Muscle of arm (tissue), 12 donors: ENCODE measurements around the gene BRD1. TPM values are rescaled to one million over a fixed set of nuclear protein-coding genes. Genes with fewer than 3 reads are reported as not detected.
A peak's percentile ranks its signal among the peaks of the same experiment; 100 is the strongest.

Experiments used
- DNase-seq: peaks from one replicate; pipeline ENCODE4 v3.0.0-alpha.2; 2013
- polyA plus RNA-seq, 12 donors: library from polyadenylated mRNA; unstranded; fragments of 120-200 nt; gene quantifications; one replicate each; pipeline ENCODE4 v1.2.1, GENCODE V29; 2013; ENCODE audit not compliant: insufficient read length in 12 of 12

BRD1 gene
- polyA plus RNA-seq, 12 donors, result 20.5 to 39.1 (median 24.8) TPM; not detected in 1

DNA sequence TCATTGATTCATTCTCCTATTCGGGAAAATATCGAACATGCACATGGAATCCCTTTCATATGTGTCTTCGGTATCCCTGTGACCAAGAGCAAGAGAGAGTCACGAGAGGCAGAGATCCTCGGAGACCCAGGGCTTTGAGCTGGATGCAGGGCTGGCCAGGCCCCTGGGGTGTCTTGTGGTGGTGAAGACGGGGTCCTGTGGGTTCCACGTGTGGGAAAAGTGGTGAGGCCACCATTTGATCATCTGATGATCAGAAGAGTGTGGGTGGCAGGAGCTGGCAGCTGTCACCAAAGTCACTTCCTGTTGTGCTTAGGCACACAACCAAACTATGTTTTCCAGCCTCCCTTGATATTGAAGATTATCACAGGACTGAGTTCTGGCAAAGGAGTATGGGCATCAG lies 94.0 kb downstream of the BRD1 start:
- no peak for DNase-seq

DNA sequence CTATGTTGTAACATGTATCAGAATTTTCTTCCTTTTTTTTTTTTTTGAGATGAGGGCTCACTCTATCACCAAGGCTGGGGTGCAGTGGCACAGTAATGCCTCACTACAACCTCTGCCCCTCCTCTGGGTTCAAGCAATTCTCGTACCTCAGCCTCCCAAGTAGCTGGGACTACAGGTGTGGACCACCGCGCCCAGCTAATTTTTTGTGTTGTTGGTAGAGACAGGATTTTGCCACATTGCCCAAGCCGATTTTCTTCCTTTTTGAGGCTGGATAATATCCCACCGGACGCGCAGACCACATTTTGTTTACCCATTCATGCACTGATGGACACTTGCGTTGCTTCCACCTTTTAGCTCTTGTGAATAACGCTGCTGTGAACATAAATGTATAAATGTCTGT lies 97.0 kb downstream of the BRD1 start:
- DNase-seq, result no peak

DNA sequence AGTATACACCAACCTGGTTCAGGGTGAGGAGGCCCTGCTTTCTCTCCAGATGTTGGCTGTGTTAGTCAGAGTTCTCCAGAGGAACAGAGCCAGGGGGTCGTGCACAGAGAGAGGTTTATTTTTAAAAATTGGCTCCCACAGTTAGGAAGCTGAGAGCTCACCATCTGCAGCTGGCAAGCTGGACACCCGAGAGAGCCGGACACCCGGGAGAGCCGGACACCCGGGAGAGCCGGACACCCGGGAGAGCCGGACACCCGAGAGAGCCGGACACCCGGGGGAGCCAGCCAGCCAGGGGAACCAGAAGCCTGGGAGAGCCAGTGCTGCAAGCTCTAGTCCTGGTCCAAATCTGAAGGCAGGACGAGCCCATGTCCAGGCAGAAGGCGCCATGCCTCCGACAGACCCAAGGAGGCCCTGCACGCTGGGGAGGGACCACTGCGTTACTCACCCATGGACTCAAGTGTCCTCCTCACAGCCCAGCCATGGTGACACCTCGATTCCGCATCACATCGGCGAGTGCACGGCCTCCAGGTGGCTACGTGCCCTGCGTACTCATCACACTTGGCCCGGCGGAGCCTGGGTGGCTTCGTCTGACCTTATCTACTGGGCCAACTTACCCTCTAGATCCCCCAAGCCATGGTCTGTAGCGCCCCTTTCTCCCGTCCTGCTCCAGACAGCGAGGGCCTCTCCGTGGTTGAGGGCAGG lies 99.0 kb downstream of the BRD1 start:
- DNase-seq, result no peak

DNA sequence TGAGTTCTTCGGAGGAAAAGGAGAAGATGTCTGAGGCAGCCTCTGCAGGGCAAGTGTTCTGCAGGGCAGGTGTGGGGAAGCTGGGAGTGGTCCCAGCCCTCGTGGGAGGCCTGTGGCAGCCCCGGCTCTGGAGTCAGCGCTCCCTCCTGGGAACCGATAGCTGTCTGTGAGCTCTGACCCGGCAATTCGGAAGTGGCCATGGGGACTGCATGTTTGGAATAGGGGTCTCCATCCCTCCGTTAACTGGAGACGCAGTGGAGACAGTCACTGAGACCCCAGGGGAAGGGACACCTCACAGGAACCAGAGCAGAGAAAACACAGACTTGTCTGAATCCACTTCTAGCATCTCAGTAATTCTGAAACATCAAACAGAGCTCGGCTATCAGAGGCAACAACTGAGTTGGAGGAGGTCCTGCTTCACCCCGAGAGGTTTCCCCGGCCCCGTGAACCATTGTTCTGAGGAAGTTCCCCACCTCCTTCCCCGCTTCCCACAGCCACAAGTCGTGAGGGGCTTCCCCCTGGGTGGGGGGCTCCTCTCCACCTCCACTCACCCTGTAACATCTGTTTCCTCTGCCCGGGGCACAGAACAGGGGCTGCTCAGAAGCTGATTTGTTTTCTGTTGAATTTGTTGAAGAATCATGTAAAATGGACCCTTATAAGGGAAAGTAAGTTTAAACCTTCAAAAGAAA lies 99.6 kb downstream of the BRD1 start:
- no peak for DNase-seq

DNA sequence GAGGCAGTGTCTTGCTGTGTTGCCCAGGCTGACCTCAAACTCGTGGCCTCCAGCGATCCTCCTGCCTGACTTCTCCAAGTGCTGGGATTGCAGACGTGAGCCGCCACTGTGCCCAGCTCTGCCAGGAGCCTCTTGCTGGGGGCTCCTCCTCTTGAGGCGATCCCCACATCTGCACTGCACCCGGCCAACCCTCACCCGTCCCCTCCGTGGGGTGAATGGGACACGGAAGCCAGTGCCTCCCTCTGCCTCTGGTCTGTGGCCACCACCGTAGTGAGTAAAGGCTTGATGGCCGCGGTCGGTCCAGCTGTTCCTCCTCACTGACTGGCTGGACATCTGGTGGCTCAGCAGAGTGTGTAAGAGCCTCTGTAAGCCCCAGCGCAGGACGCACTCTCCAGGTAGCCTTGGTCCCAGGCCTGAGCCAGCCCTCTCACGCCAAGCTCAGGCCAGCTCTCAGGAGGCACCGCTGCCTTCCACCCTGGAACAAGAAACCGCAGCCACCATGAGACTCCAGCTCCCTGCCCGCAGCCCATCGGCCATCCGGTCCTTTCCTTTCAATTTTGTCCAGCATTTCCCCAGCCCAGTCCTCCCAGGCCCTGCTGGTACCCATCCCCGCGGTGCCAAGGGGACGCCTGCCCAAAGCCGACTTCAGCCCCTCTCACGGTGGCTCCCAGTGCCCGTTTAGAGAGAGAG lies 100.3 kb downstream of the BRD1 start:
- DNase-seq, result no peak

DNA sequence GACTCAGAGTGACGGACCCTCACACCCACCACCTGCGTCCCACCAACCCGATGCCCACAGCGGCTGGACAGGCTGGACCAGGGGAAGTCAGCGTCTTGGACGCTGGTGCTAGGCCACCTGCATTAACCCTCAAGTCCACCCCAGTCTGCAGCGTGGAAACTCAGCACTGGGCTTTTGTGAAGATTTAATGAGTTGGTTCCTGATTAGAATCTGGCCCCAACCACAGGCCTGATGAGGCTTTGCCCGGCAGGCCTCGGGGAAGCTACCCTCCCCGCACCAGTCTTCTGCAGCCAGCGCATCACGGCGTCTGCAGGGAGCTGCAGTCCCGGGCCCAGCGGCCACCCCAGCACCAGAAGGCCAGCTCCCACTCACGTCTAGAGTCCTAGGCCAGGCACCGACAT lies 101.0 kb downstream of the BRD1 start:
- DNase-seq, result no peak

DNA sequence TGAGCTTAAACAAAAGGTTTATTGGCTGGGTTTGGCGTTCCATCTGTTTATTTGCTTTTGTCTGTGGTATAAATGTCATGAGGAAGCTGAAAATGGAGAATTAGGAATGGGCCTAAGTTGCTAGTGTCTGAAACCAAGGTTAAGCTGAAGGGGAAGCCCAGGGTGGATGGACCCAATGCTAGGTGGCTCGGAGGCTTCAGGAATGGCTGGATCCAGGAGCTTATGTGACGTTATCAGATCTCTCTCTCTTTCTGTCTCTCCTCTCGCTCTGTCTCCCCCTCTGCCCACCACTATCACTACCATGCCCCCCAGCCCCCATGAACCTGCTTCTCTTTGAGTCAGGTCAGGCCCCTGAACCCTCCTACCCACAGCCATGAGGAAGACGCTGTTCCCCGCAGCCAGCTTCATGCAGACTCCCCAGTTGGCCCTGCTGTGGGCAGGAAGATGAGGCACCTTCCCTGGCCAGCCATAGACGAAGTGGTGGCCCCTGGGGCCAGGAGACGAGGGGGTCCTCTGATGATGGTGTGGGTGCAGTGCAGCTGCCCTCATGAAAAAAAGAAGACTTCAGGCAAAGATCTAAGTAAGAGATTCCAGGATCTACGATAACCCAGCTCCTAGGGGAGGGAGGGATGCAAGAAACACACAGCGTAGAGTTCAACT lies 101.5 kb downstream of the BRD1 start:
- no peak for DNase-seq

DNA sequence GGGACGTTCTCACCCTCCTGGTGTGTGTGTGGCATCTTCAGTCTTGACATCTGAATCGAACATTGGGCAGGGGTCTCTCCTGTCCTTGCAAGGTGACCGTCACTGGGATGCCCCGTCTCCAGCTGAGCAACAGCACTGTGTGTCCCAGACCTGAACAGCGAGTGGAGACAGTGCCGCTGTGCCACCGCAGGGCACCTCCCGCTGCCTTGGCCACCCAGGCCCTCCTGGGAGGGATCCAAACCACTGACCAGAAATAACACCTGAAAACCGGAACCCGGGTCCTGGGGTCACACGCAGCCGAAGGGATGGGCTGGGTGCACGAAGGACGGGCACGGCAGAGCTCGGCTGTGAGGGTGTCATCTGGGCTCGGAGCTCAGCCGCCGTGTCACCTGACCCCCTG lies 102.2 kb downstream of the BRD1 start:
- no peak for DNase-seq

DNA sequence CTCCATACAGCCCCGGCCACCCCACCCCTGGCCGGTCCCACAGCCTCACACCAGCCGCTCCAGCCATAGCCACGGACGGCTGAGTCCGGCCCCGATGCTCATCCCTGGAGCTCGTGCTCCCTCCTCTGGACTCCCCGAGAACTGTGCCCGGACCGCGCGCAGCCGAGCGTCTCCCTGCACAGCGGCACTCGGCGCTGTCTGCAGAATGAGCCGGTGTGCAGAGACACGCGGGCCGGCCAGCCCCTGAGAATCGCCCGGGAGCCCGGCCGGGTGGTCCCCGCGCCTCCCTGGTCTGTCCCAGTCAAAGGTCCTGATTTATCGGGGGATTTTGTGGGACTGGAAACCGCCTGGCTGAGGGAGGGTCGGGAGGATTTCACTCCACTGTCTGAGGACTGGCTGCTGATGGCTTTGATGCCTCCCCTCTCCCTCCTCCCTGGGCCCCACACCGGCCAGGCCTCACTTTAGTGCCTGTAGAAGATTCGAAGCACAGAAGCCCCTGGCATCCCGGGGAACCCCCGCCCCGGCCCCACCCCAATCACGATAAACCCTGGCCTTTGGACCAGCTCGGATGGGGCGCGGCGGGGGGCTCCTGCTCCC lies 102.7 kb downstream of the BRD1 start:
- DNase-seq, result peak; percentile 15

DNA sequence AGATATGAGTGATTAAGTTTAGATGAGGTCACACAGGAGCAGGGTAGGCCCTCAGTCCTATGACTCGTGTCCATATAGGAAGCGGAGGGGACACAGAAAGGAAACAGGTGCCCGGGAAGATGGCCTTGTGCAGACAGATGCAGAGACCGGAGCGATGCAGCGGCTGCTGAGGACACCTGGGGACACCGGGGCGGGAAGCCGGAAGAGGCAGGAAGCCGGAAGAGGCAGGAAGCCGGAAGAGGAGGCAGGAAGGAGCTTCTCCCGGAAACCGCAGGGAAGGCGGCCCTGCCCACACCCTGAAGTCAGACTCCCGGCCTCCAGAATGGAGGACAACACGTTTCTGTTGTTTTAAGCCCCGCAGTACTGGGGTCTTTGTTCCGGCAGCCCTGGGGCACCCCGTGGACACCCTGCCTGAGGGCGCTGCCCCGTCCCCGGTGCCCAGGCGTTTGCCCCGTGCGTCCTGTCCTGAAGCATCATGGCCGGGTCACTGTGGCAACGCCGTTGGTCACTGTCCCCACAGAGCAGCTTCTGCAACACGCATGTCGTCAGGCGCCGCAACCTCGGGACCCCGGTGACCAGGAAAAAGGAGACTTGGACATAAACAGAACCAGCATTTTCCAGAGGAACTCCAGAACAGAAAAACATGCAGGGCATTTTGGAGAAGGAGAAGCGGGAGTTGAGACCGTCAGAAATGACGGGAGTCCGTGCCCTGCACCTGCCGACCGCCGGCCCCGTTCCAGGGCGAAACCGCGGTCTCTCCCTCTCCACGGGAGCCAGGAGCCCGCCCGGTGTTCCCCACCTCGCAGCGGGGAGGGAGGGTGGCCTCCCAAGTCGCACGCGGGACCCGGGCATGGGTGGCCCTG lies 103.4 kb downstream of the BRD1 start:
- no peak for DNase-seq

DNA sequence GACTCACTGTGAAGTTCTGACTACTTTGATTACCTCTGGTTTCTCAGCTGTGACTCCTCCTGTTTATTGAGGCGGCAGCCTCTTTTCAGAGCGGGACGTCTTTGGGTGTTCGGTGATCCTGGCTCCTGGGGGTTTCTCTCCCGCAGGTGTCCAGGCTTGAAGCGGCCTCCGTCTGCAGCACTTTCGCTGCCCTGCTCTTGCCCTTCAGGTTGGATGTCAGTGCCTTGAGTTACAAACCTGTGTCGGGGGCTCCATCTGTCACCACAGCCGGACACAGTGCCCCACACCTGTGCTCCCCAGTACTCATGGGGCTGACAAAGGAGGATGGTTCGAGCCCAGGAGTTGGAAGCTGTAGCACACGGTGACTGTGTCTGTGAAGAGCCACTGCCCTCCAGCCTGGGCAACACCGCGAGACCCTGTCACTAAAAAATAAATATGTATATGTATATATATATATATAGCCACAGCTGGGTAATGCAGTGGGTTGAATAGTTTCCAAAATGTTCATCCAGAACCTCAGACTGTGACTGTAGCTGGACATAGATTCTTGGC lies 104.1 kb downstream of the BRD1 start:
- no peak for DNase-seq

Other genes with a start within 250 kb of the BRD1 start
- 10 to 100 TPM in 11 of 12 donors, not detected in 1; 10.9 to 16.5 (median 12.7) TPM for gene ZBED4, start 26.0 kb upstream of the BRD1 start, polyA plus RNA-seq
- 10 to 100 TPM in 9 of 12 donors, 1 to 10 TPM in 2, not detected in 1; 6.3 to 17.2 (median 12.1) TPM for gene ALG12, start 90.6 kb upstream of the BRD1 start, polyA plus RNA-seq
- 10 to 100 TPM in 11 of 12 donors, not detected in 1; 11.1 to 29.8 (median 18.2) TPM for gene CRELD2, start 90.8 kb upstream of the BRD1 start, polyA plus RNA-seq
- gene PIM3, start 132.9 kb upstream of the BRD1 start, polyA plus RNA-seq, result 10 to 100 TPM in 8 of 12 donors, 1 to 10 TPM in 3, not detected in 1; 9.0 to 28.2 (median 11.3) TPM
- under 1 TPM in 3 of 12 donors, not detected in 9; 0.07 to 0.92 (median 0.10) TPM for gene IL17REL, start 184.9 kb upstream of the BRD1 start, polyA plus RNA-seq
- not detected for gene TTLL8, start 230.4 kb upstream of the BRD1 start, polyA plus RNA-seq